Smooth muscle cell (in vitro differentiated cells): ENCODE results near the gene KLC1. TPM values are rescaled to one million over a fixed set of nuclear protein-coding genes. Genes with fewer than 3 reads are reported as not detected.

ENCODE experiments used
- DNase-seq: peaks from one replicate; lab custom pipeline; 2025; ENCODE audit not compliant: unreplicated experiment; lab: John Stamatoyannopoulos, UW
- H2AFZ ChIP-seq: fragments of 200-600 bp; sonication (generic); 2 replicates; pipeline ENCODE4 v1.6.0; 2016; ENCODE audit warnings: antibody characterized with exemption, low read depth, mild to moderate bottlenecking
- H3F3A ChIP-seq: fragments of 200-600 bp; sonication (generic); 2 replicates; pipeline ENCODE4 v1.6.0; 2017; ENCODE audit warnings: antibody characterized with exemption, low read depth
- H3K27ac ChIP-seq: fragments of 200-600 bp; sonication (generic); 2 replicates; pipeline ENCODE4 v1.5.1; 2016; ENCODE audit warnings: low read depth, mild to moderate bottlenecking
- H3K27me3 ChIP-seq: fragments of 200-600 bp; sonication (generic); 2 replicates; pipeline ENCODE4 v1.6.1; 2016; ENCODE audit warnings: low read depth, mild to moderate bottlenecking
- H3K36me3 ChIP-seq: fragments of 200-600 bp; sonication (generic); 2 replicates; pipeline ENCODE4 v1.5.1; 2016; ENCODE audit warnings: low read depth
- H3K4me1 ChIP-seq: fragments of 200-600 bp; sonication (generic); 2 replicates; pipeline ENCODE4 v1.5.1; 2016; ENCODE audit warnings: low read depth
- H3K4me2 ChIP-seq: fragments of 200-600 bp; sonication (generic); 2 replicates; pipeline ENCODE4 v1.6.0; 2016; ENCODE audit warnings: mild to moderate bottlenecking
- H3K4me3 ChIP-seq: fragments of 200-600 bp; sonication (generic); 2 replicates; pipeline ENCODE4 v1.5.1; 2016; ENCODE audit warnings: mild to moderate bottlenecking
- H3K79me2 ChIP-seq: fragments of 200-600 bp; sonication (generic); 2 replicates; pipeline ENCODE4 v1.6.0; 2016; ENCODE audit warnings: low read depth, mild to moderate bottlenecking
- H3K9ac ChIP-seq: fragments of 200-600 bp; sonication (generic); 2 replicates; pipeline ENCODE4 v1.6.0; 2016; ENCODE audit warnings: low read depth
- H3K9me3 ChIP-seq: fragments of 200-600 bp; sonication (generic); replicated peaks from 2 replicates; pipeline ENCODE4 v1.5.1; 2016; ENCODE audit warnings: low read depth
- H4K20me1 ChIP-seq: fragments of 200-600 bp; sonication (generic); 2 replicates; pipeline ENCODE4 v1.6.0; 2016; ENCODE audit warnings: low read depth
- CTCF ChIP-seq: fragments of 200-600 bp; sonication (generic); IDR thresholded peaks from 2 replicates; pipeline ENCODE4 v1.5.1; 2017; ENCODE audit warnings: borderline replicate concordance, mild to moderate bottlenecking, antibody characterized with exemption; ENCODE audit not compliant: insufficient read depth, poor library complexity, severe bottlenecking
- WGBS: methylation state at CpG from one replicate; pipeline ENCODE4 v1.1.7; 2016; ENCODE audit warnings: low lambda C conversion rate; 5-methylcytosine and 5-hydroxymethylcytosine counted together
- polyA plus RNA-seq: library from polyadenylated mRNA; unstranded; fragments of >200 nt; fragmentation: Nextera tagmentation; extraction: Ambion mirVana; gene quantifications from 2 replicates; pipeline ENCODE4 v1.2.1, GENCODE V29; 2016
- total RNA-seq: library from RNA; depleted of rRNA; stranded (reverse); fragments of >200 nt; gene quantifications from 2 replicates; pipeline ENCODE4 v1.2.3, GENCODE V29; 2014

Gene KLC1
- total and polyA plus RNA-seq, 2 experiments from 2014 or later = 167 to 224 TPM

GRCh38 chr14:103725001-103725682, 96.1 kb downstream of the KLC1 start:
- no peak overlapping the region for H3K4me2 ChIP-seq
- no peak for TF ChIP-seq CTCF
- no peaks in the 10 kb centered on the region for H3K27me3 ChIP-seq
- H2AFZ ChIP-seq = no peak overlapping the region
- peaks cover 6% of the 10 kb centered on the region for H3F3A ChIP-seq
- no peaks in the 10 kb centered on the region for H3K36me3 ChIP-seq
- no peak overlapping the region for H3K27ac ChIP-seq
- H3K9me3 ChIP-seq = no peaks in the 10 kb centered on the region
- 97% methylated on average over 29 of the region's 29 CpGs for WGBS
- H3K4me3 ChIP-seq = no peak overlapping the region
- no peak for DNase-seq
- peaks cover 58% of the 10 kb centered on the region for H3K79me2 ChIP-seq
- no peak overlapping the region for H3K9ac ChIP-seq
- peaks cover 84% of the 10 kb centered on the region for H4K20me1 ChIP-seq
- peaks cover 6% of the 10 kb centered on the region for H3K4me1 ChIP-seq

- Histone ChIP-seq H3K9ac (no peak overlapping the region), H2AFZ (no peak overlapping the region), H3K79me2 (peaks cover 55% of the 10 kb centered on the region), H3K9me3 (no peaks in the 10 kb centered on the region), H3K36me3 (no peaks in the 10 kb centered on the region), H4K20me1 (peaks cover 80% of the 10 kb centered on the region), H3K4me2 (no peak overlapping the region), H3K4me1 (peaks cover 6% of the 10 kb centered on the region), H3F3A (peaks cover 6% of the 10 kb centered on the region), H3K27ac (no peak overlapping the region), H3K27me3 (no peaks in the 10 kb centered on the region), H3K4me3 (no peak overlapping the region)
- no peak for DNase-seq
- TF ChIP-seq CTCF = no peak
- 96% methylated on average over 16 of the region's 16 CpGs for WGBS
These were observed 96.9 kb downstream of the KLC1 start for GRCh38 chr14:103725739-103726395.

GRCh38 chr14:103726474-103726873, 97.5 kb downstream of the KLC1 start:
- Histone ChIP-seq H2AFZ (no peak overlapping the region), H3K79me2 (peaks cover 49% of the 10 kb centered on the region), H3K36me3 (no peaks in the 10 kb centered on the region), H3K27ac (no peak overlapping the region), H3K4me3 (no peak overlapping the region), H3K9ac (no peak overlapping the region), H3K9me3 (no peaks in the 10 kb centered on the region), H4K20me1 (peaks cover 74% of the 10 kb centered on the region), H3K27me3 (no peaks in the 10 kb centered on the region), H3K4me2 (no peak overlapping the region), H3F3A (peaks cover 6% of the 10 kb centered on the region), H3K4me1 (peaks cover 1% of the 10 kb centered on the region)
- TF ChIP-seq CTCF = no peak
- DNase-seq = no peak
- 95% methylated on average over 18 of the region's 18 CpGs for WGBS
